Cortex of kidney (tissue), 1 donor: ENCODE results near the gene ACSL1.

Experiments used
- DNase-seq: peaks from one replicate; lab custom pipeline; 2025; lab: John Stamatoyannopoulos, UW

Gene ACSL1

GRCh38 chr4:184810720-184811119 is 15.0 kb downstream of the ACSL1 start:
- DNase-seq, result no peak

- DNase-seq, result no peak
Observed at GRCh38 chr4:184808713-184809050, 17.1 kb downstream of the ACSL1 start.

GRCh38 chr4:184807797-184808712 is 17.7 kb downstream of the ACSL1 start:
- DNase-seq, result no peak

- no peak for DNase-seq
Observed at GRCh38 chr4:184807256-184807655, 18.5 kb downstream of the ACSL1 start.

GRCh38 chr4:184806711-184807110 is 19.1 kb downstream of the ACSL1 start:
- DNase-seq, result no peak

- no peak for DNase-seq
Observed at GRCh38 chr4:184806229-184806550, 19.6 kb downstream of the ACSL1 start.

GRCh38 chr4:184805462-184806228 is 20.1 kb downstream of the ACSL1 start:
- DNase-seq, result no peak

GRCh38 chr4:184804621-184805020 is 21.1 kb downstream of the ACSL1 start:
- no peak for DNase-seq

GRCh38 chr4:184803874-184804273 is 21.9 kb downstream of the ACSL1 start:
- DNase-seq, result no peak

GRCh38 chr4:184803133-184803532 is 22.6 kb downstream of the ACSL1 start:
- no peak for DNase-seq

GRCh38 chr4:184802697-184803015 is 23.1 kb downstream of the ACSL1 start:
- DNase-seq, result no peak

- DNase-seq, result no peak
Observed at GRCh38 chr4:184801781-184802696, 23.7 kb downstream of the ACSL1 start.

- DNase-seq, result no peak
Observed at GRCh38 chr4:184798504-184798903, 27.3 kb downstream of the ACSL1 start.

GRCh38 chr4:184796906-184797305 is 28.9 kb downstream of the ACSL1 start:
- no peak for DNase-seq

GRCh38 chr4:184795214-184795844 is 30.4 kb downstream of the ACSL1 start:
- DNase-seq, result no peak

GRCh38 chr4:184794470-184794869 is 31.3 kb downstream of the ACSL1 start:
- DNase-seq, result no peak

- no peak for DNase-seq
Observed at GRCh38 chr4:184793735-184794355, 31.9 kb downstream of the ACSL1 start.

- DNase-seq, result no peak
Observed at GRCh38 chr4:184792950-184793555, 32.7 kb downstream of the ACSL1 start.

GRCh38 chr4:184792334-184792733 is 33.4 kb downstream of the ACSL1 start:
- no peak for DNase-seq

GRCh38 chr4:184790826-184791225 is 34.9 kb downstream of the ACSL1 start:
- no peak for DNase-seq
